Stomach (tissue), 9 donors: Measurements from ENCODE around the gene SPOCD1. TPM values are rescaled to one million over a fixed set of nuclear protein-coding genes. Genes with fewer than 3 reads are reported as not detected.
A peak's percentile ranks its signal among the peaks of the same experiment; 100 is the strongest.

ENCODE experiments used
- DNase-seq, 2 donors: peaks; one replicate each; pipeline versions ENCODE4 v3.0.0 to v3.0.0-alpha.2; 2013 to 2019
- H3K27ac ChIP-seq, 5 donors: fragments of 200-600 bp in 4 of 5; sonication (generic) in 4 of 5; one replicate each; pipeline ENCODE4 v1.5.1; 2013 to 2019; ENCODE audit warnings: mild to moderate bottlenecking in 1 of 5, moderate library complexity in 1 of 5
- H3K27me3 ChIP-seq, 3 donors: fragments of 200-600 bp; sonication (generic); one replicate each; pipeline ENCODE4 v1.5.1; 2017 to 2019; ENCODE audit warnings: mixed run types in 1 of 3
- H3K36me3 ChIP-seq, 4 donors: fragments of 200-600 bp; sonication (generic); 1 replicate in 3 of 4; 2 replicates in 1 of 4; pipeline ENCODE4 v1.5.1; 2016 to 2019
- H3K4me1 ChIP-seq, 4 donors: fragments of 200-600 bp; sonication (generic); one replicate each; pipeline ENCODE4 v1.5.1; 2016 to 2019
- H3K4me3 ChIP-seq, 4 donors: fragments of 200-600 bp; sonication (generic) in 3 of 4; one replicate each; pipeline ENCODE4 v1.5.1; 2016 to 2019; ENCODE audit warnings: mild to moderate bottlenecking in 1 of 4
- H3K9me3 ChIP-seq, 4 donors: fragments of 200-600 bp; sonication (generic); one replicate each; pipeline ENCODE4 v1.5.1; 2016 to 2019
- EP300 ChIP-seq: sonication (generic); formaldehyde crosslinking; IDR thresholded peaks from one replicate; pipeline ENCODE4 v1.6.1; 2017; ENCODE audit warnings: antibody characterized with exemption
- POLR2A ChIP-seq, 4 donors: fragments of 450-650 bp; IDR thresholded peaks; one replicate each; pipeline ENCODE4 v1.6.1; 2016; ENCODE audit warnings: antibody characterized with exemption in 4 of 4, control low read depth in 2 of 4, mild to moderate bottlenecking in 1 of 4, moderate library complexity in 1 of 4
- POLR2AphosphoS5 ChIP-seq, 3 donors: sonication (generic); formaldehyde crosslinking; IDR thresholded peaks; one replicate each; pipeline ENCODE4 v1.6.1; 2016; ENCODE audit warnings: antibody characterized with exemption in 3 of 3
- WGBS, 5 donors: extraction: QIAGEN DNeasy Blood & Tissue Kit in 3 of 5; methylation state at CpG; one replicate each; pipeline versions ENCODE4 v1.1.5 to v1.1.7; 2013 to 2018; 5-methylcytosine and 5-hydroxymethylcytosine counted together
- intact Hi-C: fragments of 100-400 bp; cut with DNase I; formaldehyde crosslinking; loops from one replicate; pipeline ENCODE4 v1.15.1; 2023; ENCODE audit warnings: low total_unique reads
- polyA plus RNA-seq, 3 donors: library from polyadenylated mRNA; stranded (reverse); fragments of 200-250 nt; gene quantifications; one replicate each; pipeline ENCODE4 v1.2.3, GENCODE V29; 2013
- total RNA-seq, 5 donors: library from RNA; depleted of rRNA; stranded (reverse); fragments of >200 nt; gene quantifications; one replicate each; pipeline versions ENCODE4 v1.1.0 to v1.2.3, GENCODE V29; 2014 to 2016
- TF ChIP-seq, protein P1 (sequence below), 7 experiments: fragments of 450-650 bp in 4 of 7; fragments of 200-600 bp in 3 of 7; sonication (generic) in 3 of 7; IDR thresholded peaks; one replicate each; pipeline ENCODE4 v1.5.1; 2016 to 2019; ENCODE audit warnings: antibody characterized with exemption in 7 of 7, control low read depth in 2 of 7, mild to moderate bottlenecking in 1 of 7
- donor health status: healthy with polysubstance abuse.
- donor health status: Bipolar disorder and iron deficiency.
- donor health status: healthy.

SPOCD1 gene
- total and polyA plus RNA-seq, 8 donors, result 0.55 to 11.1 (median 4.5) TPM; not detected in 1

DNA sequence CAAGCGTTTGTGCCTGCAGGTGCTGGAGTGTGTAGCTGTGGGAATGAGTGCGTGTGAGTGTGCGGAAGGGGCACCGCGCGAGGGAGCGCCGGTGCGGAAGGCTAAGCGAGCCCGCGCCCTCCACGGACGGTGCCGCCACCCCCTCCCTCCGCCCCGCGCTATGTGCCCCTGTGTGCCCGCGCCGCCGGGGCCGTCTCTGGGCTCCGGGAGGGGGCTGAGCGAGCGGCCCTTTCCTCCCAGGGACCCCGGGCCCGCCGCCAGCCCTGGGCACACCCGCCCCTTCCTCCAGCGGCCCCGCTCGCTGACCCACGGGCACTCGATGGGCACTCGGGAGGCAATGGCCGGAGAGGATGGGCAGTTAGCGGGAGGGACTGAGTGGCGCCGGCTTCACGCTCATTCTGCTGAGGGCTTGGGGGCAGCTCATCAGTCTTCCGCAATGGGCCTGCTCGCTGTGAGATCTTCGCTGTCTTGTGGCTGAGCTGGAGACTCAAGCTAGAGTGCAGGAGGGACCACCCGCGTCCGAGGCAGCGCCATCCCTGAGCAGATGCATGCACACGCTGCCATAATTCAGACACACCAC, 43.1 kb downstream of the SPOCD1 start:
- H3K27ac ChIP-seq, result no peak overlapping the region
- peaks cover 13 to 33% (median 20%) of the 10 kb centered on the region in 4 donors for H3K4me1 ChIP-seq
- H3K27me3 ChIP-seq, result peaks cover 11 to 82% (median 40%) of the 10 kb centered on the region in 3 donors
- intact Hi-C loops, result no loop called here
- no peaks in the 10 kb centered on the region for H3K9me3 ChIP-seq
- peak overlapping the region; percentile 17 to 43 (median 30) for H3K4me3 ChIP-seq
- TF ChIP-seq, protein P1, sequence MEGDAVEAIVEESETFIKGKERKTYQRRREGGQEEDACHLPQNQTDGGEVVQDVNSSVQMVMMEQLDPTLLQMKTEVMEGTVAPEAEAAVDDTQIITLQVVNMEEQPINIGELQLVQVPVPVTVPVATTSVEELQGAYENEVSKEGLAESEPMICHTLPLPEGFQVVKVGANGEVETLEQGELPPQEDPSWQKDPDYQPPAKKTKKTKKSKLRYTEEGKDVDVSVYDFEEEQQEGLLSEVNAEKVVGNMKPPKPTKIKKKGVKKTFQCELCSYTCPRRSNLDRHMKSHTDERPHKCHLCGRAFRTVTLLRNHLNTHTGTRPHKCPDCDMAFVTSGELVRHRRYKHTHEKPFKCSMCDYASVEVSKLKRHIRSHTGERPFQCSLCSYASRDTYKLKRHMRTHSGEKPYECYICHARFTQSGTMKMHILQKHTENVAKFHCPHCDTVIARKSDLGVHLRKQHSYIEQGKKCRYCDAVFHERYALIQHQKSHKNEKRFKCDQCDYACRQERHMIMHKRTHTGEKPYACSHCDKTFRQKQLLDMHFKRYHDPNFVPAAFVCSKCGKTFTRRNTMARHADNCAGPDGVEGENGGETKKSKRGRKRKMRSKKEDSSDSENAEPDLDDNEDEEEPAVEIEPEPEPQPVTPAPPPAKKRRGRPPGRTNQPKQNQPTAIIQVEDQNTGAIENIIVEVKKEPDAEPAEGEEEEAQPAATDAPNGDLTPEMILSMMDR (IDR thresholded peaks at IDR 0.05), result no peak
- TF ChIP-seq EP300, result no peak
- TF ChIP-seq POLR2A (IDR thresholded peaks at IDR 0.05), result no peak
- no peaks in the 10 kb centered on the region for H3K36me3 ChIP-seq
- 12 to 32% (median 20%) methylated on average over 12 to 49 of the region's 49 CpGs for WGBS, 5 donors
- no peak for DNase-seq

DNA sequence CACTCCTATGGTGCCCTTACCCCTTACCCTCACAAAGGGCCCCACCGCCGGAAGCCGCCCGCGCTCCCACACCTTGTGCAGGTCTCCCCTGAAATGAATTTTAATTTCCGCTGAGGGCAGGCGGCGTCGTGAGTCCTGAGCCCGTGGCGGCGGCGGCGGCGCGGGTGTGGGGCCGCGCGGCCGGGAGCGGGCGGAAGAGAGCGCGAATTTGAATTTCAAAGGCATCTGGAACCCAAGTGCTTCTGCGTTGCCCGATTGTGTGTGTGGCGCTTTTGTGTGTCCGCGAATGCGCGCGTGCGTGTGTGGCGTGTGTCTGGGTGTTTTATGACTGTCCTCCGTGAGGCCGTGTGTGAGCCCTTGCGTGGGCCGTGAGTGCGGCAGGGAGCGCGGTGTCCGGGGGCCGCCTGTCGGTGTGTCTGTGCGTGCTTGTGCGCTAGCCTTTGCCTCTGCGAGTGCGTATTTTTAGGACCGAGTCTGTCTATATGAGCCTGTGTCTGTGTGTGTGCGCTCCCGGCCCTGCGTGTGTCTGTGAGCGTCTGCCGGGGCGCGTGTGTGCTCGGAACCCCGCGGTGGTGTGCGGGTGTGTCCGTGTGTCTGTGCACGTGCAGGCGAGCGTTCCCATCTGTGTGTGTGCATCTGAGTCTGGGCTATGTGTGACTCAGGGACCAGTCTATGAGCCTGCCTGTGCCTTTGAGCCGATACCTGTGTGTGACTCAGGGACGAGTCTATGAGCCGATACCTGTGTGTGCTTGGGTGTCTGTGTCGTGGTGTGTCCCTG, 43.7 kb downstream of the SPOCD1 start:
- Histone ChIP-seq H3K27ac (no peak overlapping the region), H3K9me3 (no peaks in the 10 kb centered on the region), H3K4me1 (peaks cover 13 to 33% (median 20%) of the 10 kb centered on the region in 4 donors), H3K4me3 (peak overlapping the region; percentile 17 to 43 (median 30)), H3K27me3 (peaks cover 11 to 84% (median 40%) of the 10 kb centered on the region in 3 donors), H3K36me3 (no peaks in the 10 kb centered on the region)
- TF ChIP-seq, protein P1 (IDR thresholded peaks at IDR 0.05), result no peak
- TF ChIP-seq POLR2A (IDR thresholded peaks at IDR 0.05) (no peak), EP300 (no peak), POLR2AphosphoS5 (IDR thresholded peaks at IDR 0.05) (no peak)
- intact Hi-C loops, result no loop called here
- 4 to 7% (median 6%) methylated on average over 46 to 68 of the region's 68 CpGs for WGBS, 5 donors
- DNase-seq, result peak in 1 of 2 donors; percentile 62

DNA sequence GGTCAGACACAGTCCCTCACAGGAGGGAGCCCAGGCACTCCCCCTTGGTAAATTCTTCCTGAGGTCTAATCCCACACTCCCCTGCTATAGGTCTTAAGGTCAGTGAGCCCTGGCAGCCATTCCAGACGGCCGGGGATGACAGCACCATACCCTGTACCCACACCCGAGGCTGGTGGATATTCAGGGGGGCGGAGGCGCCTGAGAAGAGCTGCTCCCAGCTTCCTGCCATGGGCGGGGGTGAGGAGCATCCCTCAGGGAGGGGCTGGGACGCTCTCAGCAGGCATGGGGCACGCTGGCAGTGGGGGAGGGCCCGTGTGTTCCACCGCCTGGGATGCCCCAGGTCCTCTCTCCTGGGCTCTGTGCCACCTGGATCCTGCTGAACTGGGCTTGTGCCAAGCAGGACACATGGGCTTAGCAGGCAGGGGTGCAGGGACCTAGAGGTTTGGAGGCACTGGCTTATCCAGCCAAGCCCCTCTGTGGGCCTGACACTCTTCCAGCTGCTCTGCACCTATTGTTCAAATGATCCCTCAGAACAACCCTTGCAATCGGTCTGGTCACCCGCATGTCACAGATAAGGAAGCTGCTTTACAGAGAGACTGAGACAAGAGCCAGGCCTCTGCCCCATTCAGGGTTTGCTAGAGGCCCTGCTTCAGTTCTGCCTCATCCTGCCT, 46.0 kb downstream of the SPOCD1 start:
- 30 to 47% (median 38%) methylated on average over 5 to 12 of the region's 12 CpGs for WGBS, 5 donors

More for the DNA sequence above, 46.0 kb downstream of the SPOCD1 start:
- Histone ChIP-seq H3K9me3 (no peaks in the 10 kb centered on the region), H3K27me3 (peaks cover 11 to 68% (median 30%) of the 10 kb centered on the region in 3 donors), H3K36me3 (no peaks in the 10 kb centered on the region), H3K4me1 (peaks cover 13 to 36% (median 22%) of the 10 kb centered on the region in 4 donors), H3K27ac (no peak overlapping the region), H3K4me3 (no peak overlapping the region)
- DNase-seq, result peak in 1 of 2 donors; percentile 74
- no peak for TF ChIP-seq EP300
- TF ChIP-seq, protein P1 (IDR thresholded peaks at IDR 0.05), result no peak
- TF ChIP-seq POLR2A (IDR thresholded peaks at IDR 0.05), result no peak
- intact Hi-C loops, result no loop called here
